ENCODE measurements around the gene CEP72. TPM values are rescaled to one million over a fixed set of nuclear protein-coding genes. Genes with fewer than 3 reads are reported as not detected.
A peak's percentile ranks its signal among the peaks of the same experiment; 100 is the strongest.
"Not testable (repeated sequence)": the region's sequence is repeated elsewhere in the genome, so short reads cannot be mapped to it uniquely, and the experiment has no call there.

The CEP72 gene
- total RNA-seq, 5 donors from 2014 or later (not counting 1 experiment from before 2014, with no cell fraction given) = 13.9 to 25.8 (median 23.6) TPM

DNA sequence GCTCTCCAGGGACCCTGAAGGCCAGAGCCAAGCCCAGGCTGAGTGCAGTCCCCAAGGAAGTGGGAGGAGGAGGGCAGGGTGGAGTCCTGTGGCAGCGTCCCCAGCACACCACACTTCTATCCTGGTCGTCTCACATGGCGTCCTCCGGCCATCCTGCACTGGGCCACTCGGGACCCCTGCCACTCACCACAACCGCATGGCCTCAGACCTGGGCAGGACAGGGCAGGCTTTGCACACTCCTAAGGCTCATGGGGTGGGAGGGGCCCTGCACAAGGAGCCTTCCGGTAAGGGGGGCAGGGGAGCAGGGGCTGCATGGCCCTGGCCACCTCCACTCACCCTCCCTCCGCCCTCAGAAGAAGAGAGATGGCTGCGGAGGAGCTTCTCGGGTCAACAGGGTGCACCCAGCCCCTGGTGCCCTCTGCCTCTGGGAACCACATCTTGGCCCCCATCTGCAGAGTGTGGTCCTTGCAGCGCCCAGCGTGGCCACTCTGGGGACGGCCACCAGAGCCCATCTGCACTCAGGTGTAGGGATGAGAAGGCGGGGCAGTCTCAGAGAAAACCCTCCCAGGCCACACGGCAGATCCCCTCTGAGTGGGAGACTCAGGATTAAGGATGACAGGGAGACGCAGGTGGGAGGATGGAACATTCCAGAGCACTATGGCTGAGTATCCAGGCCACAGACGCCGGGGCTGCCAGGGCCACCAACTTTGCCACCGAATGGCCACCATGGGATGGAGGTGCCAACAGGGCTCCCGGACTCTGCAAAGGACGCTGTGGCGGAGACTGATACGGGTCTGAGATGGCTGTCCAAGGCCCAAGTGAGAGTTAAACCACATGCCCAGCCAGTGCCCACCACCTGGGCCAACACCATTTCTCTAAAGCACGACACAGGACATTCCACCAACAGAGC is 73.4 kb downstream of the CEP72 start:
- no peaks in the 10 kb centered on the region for H3K36me3 Mint-ChIP-seq

DNA sequence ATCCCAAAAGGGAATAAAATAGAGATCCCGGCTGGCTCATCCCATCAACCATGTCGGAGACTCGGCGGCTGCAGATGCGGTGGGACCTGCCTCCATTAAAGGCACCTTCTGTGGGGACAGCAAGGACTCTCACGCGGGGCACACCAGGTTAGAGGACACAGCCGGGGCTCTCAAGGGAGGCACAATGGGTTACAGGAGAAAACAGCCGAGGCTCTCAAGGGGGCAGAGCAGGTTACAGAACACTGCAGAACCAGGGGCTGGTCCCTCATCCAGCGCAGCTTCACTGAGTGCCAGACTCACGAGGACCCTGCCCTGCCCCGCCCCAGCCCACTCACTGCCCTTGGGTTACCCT is 74.0 kb downstream of the CEP72 start:
- H3K36me3 Mint-ChIP-seq; CTCF ChIA-PET; H3K4me3 ChIP-seq (ENCODE audit: control insufficient read depth in 1 of 2, extremely low read depth in 1 of 2, low read length in 1 of 2); DNase-seq; H3K9me3 Mint-ChIP-seq; H3K4me1 ChIP-seq (ENCODE audit: control insufficient read depth in 1 of 2, extremely low read depth in 1 of 2, insufficient read depth in 2 of 2, low read length in 2 of 2); H3K27me3 Mint-ChIP-seq; H3K4me3 Mint-ChIP-seq; H3K9me3 ChIP-seq; H3K27ac ChIP-seq (ENCODE audit: low read length); POLR2A ChIA-PET; ATAC-seq (replicated peaks in 1 of 4); H3K36me3 ChIP-seq (ENCODE audit: control insufficient read depth in 2 of 2, extremely low read depth in 1 of 2, insufficient read depth in 1 of 2, low read length in 1 of 2); H3K4me1 Mint-ChIP-seq; H3K27ac Mint-ChIP-seq: not testable (repeated sequence)
- WGBS (ENCODE audit: insufficient coverage) = no CpG with 5 or more reads among the region's 12 CpGs
- peaks cover 0 to 30% of the 10 kb centered on the region in 2 experiments for H3K27me3 ChIP-seq (replicated peaks in 1 of 2; ENCODE audit: control insufficient read depth in 2 of 2, extremely low read depth in 1 of 2, insufficient read depth in 2 of 2, low read length in 1 of 2)

More for the DNA sequence above, 73.4 kb downstream of the CEP72 start:
- ATAC-seq (replicated peaks in 1 of 4) (peak in 1 of 4 experiments; percentile 13), DNase-seq (peak in 1 of 35 experiments; percentile 4)
- H3K4me1 Mint-ChIP-seq = no peaks in the 10 kb centered on the region
- H3K4me3 Mint-ChIP-seq = no peak overlapping the region
- Histone ChIP-seq H3K9me3 (no peaks in the 10 kb centered on the region), H3K36me3 (ENCODE audit: control insufficient read depth in 2 of 2, extremely low read depth in 1 of 2, insufficient read depth in 1 of 2, low read length in 1 of 2) (no peaks in the 10 kb centered on the region), H3K27me3 (replicated peaks in 1 of 2; ENCODE audit: control insufficient read depth in 2 of 2, extremely low read depth in 1 of 2, insufficient read depth in 2 of 2, low read length in 1 of 2) (peaks cover 0 to 30% of the 10 kb centered on the region in 2 experiments), H3K4me1 (ENCODE audit: control insufficient read depth in 1 of 2, extremely low read depth in 1 of 2, insufficient read depth in 2 of 2, low read length in 2 of 2) (no peaks in the 10 kb centered on the region), H3K27ac (ENCODE audit: low read length) (no peak overlapping the region), H3K4me3 (ENCODE audit: control insufficient read depth in 1 of 2, extremely low read depth in 1 of 2, low read length in 1 of 2) (no peak overlapping the region)
- H3K27me3 Mint-ChIP-seq = peaks cover 0 to 6% of the 10 kb centered on the region in 2 donors
- no peaks in the 10 kb centered on the region for H3K9me3 Mint-ChIP-seq
- POLR2A ChIA-PET = no interaction called here
- CTCF ChIA-PET = no interaction called here
- no peak overlapping the region for H3K27ac Mint-ChIP-seq
- 89% methylated on average over 12 of the region's 24 CpGs for WGBS (ENCODE audit: insufficient coverage)

DNA sequence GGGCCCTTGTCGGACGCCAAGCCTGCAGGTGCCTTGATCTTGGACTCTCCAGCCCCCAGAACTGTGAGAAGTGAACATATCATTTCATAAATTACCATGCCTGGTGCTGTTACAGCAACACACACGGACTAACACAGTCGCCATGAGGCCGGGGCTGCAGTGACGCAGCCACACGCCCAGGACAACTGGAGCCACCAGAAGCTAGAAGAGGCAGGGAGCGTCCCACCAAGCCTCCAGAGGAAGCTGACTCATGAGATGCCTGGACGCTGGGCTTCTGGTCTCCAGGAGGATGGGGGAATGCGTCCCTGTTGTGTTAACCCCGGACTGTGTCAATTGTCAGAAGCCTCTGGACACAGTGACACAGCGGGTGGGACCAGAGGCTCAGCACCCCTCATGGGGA is 74.8 kb downstream of the CEP72 start:
- H3K4me1 Mint-ChIP-seq; H3K4me1 ChIP-seq (ENCODE audit: control insufficient read depth in 1 of 2, extremely low read depth in 1 of 2, insufficient read depth in 2 of 2, low read length in 2 of 2); H3K36me3 Mint-ChIP-seq; H3K9me3 ChIP-seq; POLR2A ChIA-PET; H3K27me3 Mint-ChIP-seq; H3K9me3 Mint-ChIP-seq; CTCF ChIA-PET; H3K4me3 ChIP-seq (ENCODE audit: control insufficient read depth in 1 of 2, extremely low read depth in 1 of 2, low read length in 1 of 2); H3K27ac ChIP-seq (ENCODE audit: low read length); H3K36me3 ChIP-seq (ENCODE audit: control insufficient read depth in 2 of 2, extremely low read depth in 1 of 2, insufficient read depth in 1 of 2, low read length in 1 of 2); ATAC-seq (replicated peaks in 1 of 4); H3K4me3 Mint-ChIP-seq; H3K27ac Mint-ChIP-seq; DNase-seq: not testable (repeated sequence)
- 70% methylated on average over 6 of the region's 12 CpGs for WGBS (ENCODE audit: insufficient coverage)
- H3K27me3 ChIP-seq (replicated peaks in 1 of 2; ENCODE audit: control insufficient read depth in 2 of 2, extremely low read depth in 1 of 2, insufficient read depth in 2 of 2, low read length in 1 of 2) = peaks cover 0 to 30% of the 10 kb centered on the region in 2 experiments

DNA sequence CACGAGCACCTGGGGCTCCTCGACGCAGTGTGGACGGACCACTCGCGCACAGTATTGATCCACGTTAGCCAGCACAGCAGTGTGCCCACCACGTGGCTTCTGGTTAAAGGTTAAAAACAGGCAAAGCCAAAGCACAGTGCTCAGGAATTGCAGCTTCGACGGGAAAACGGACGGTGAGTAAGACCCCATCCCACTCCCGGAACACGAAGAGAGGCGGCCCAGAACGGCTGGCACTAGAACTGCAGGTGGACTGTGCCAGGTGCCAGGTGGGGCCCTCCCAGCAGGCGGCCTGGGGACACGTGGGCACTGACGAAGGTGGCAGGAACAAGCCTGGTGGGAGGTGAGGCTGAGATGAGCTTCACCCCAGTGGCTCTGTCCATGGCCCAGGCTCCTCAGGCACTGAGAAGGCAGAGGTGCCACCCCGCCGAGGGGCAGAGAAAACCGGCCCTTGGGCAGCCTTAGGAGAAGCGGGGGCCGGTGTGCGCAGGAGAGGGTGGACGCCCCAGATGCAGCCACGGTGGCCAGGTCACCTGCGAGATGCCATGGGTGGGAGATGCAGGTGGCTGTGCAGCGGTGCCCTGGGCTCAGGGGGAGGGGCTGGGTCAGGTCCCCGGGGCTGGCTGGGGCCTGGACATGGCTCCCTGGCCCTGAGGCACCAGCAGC is 76.3 kb downstream of the CEP72 start:
- H3K36me3 ChIP-seq (ENCODE audit: control insufficient read depth in 2 of 2, extremely low read depth in 1 of 2, insufficient read depth in 1 of 2, low read length in 1 of 2); ATAC-seq (replicated peaks in 1 of 4); H3K27ac ChIP-seq (ENCODE audit: low read length); CTCF ChIA-PET; H3K4me3 ChIP-seq (ENCODE audit: control insufficient read depth in 1 of 2, extremely low read depth in 1 of 2, low read length in 1 of 2); H3K9me3 ChIP-seq; H3K27me3 Mint-ChIP-seq; H3K4me3 Mint-ChIP-seq; DNase-seq; H3K36me3 Mint-ChIP-seq; H3K4me1 Mint-ChIP-seq; H3K27ac Mint-ChIP-seq; POLR2A ChIA-PET; H3K9me3 Mint-ChIP-seq: not testable (repeated sequence)
- H3K4me1 ChIP-seq (ENCODE audit: control insufficient read depth in 1 of 2, extremely low read depth in 1 of 2, insufficient read depth in 2 of 2, low read length in 2 of 2) = peaks cover 0 to 11% of the 10 kb centered on the region in 2 experiments
- H3K27me3 ChIP-seq (replicated peaks in 1 of 2; ENCODE audit: control insufficient read depth in 2 of 2, extremely low read depth in 1 of 2, insufficient read depth in 2 of 2, low read length in 1 of 2) = peaks cover 0 to 25% of the 10 kb centered on the region in 2 experiments
- WGBS (ENCODE audit: insufficient coverage) = 89% methylated on average over 14 of the region's 30 CpGs

DNA sequence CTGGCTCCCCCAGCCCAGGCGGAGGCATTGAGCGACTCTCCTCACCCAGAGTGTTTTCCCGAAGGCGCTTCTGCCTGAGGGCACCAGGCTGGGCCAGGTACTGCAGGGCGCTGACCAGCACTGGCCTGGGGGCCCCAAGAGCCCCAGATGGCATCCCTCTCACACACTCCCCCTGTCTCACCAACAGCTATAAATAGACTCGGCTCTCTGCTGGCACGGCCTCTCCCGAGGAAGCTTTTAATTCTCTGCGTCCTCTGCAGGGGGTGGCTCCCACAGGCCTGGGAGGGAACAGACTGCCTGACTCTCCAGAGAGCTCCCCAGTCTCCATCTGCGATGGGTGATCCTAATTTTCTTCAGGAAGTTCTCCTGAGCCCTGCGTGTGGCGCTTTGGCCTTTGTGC is 78.2 kb downstream of the CEP72 start:
- H3K36me3 Mint-ChIP-seq; H3K4me1 Mint-ChIP-seq; H3K4me3 ChIP-seq (ENCODE audit: control insufficient read depth in 1 of 2, extremely low read depth in 1 of 2, low read length in 1 of 2); POLR2A ChIA-PET; H3K9me3 Mint-ChIP-seq; H3K27me3 ChIP-seq (replicated peaks in 1 of 2; ENCODE audit: control insufficient read depth in 2 of 2, extremely low read depth in 1 of 2, insufficient read depth in 2 of 2, low read length in 1 of 2); H3K36me3 ChIP-seq (ENCODE audit: control insufficient read depth in 2 of 2, extremely low read depth in 1 of 2, insufficient read depth in 1 of 2, low read length in 1 of 2); H3K27ac ChIP-seq (ENCODE audit: low read length); H3K27me3 Mint-ChIP-seq; H3K4me3 Mint-ChIP-seq; CTCF ChIA-PET; DNase-seq; H3K27ac Mint-ChIP-seq; H3K9me3 ChIP-seq; ATAC-seq (replicated peaks in 1 of 4): not testable (repeated sequence)
- no CpG with 5 or more reads among the region's 12 CpGs for WGBS (ENCODE audit: insufficient coverage)
- peaks cover 0 to 15% of the 10 kb centered on the region in 2 experiments for H3K4me1 ChIP-seq (ENCODE audit: control insufficient read depth in 1 of 2, extremely low read depth in 1 of 2, insufficient read depth in 2 of 2, low read length in 2 of 2)

DNA sequence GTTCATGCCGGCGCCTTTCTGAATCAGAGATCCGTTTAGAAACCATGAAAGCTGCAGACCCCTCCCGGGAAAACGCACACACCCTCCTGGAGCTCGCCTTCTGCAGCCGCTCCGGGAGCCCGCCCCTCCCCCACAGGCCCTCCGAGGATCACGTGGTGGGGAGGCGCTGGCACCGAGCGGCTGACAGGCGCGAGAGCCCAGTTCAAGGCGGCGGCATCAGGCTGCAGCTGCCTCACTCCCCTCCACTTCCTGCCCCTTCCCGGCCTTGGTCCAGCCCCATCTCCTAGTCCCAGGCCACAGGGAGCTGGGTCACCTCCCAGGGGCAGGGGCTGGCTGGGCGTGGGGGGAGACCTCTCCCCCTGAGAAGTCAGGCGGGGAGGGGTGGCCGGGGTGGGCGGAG is 78.9 kb downstream of the CEP72 start:
- H3K27ac ChIP-seq (ENCODE audit: low read length); H3K4me1 Mint-ChIP-seq; H3K36me3 Mint-ChIP-seq; POLR2A ChIA-PET; DNase-seq; H3K4me3 ChIP-seq (ENCODE audit: control insufficient read depth in 1 of 2, extremely low read depth in 1 of 2, low read length in 1 of 2); CTCF ChIA-PET; H3K27me3 ChIP-seq (replicated peaks in 1 of 2; ENCODE audit: control insufficient read depth in 2 of 2, extremely low read depth in 1 of 2, insufficient read depth in 2 of 2, low read length in 1 of 2); H3K27me3 Mint-ChIP-seq; H3K4me3 Mint-ChIP-seq; ATAC-seq (replicated peaks in 1 of 4); H3K36me3 ChIP-seq (ENCODE audit: control insufficient read depth in 2 of 2, extremely low read depth in 1 of 2, insufficient read depth in 1 of 2, low read length in 1 of 2); H3K9me3 ChIP-seq; H3K27ac Mint-ChIP-seq; H3K9me3 Mint-ChIP-seq: not testable (repeated sequence)
- no CpG with 5 or more reads among the region's 23 CpGs for WGBS (ENCODE audit: insufficient coverage)
- peaks cover 0 to 15% of the 10 kb centered on the region in 2 experiments for H3K4me1 ChIP-seq (ENCODE audit: control insufficient read depth in 1 of 2, extremely low read depth in 1 of 2, insufficient read depth in 2 of 2, low read length in 2 of 2)

All from T-cell (primary cell).